Medulla oblongata (tissue), 1 donor: ENCODE data around the gene IMMP2L.

ENCODE experiments used
- DNase-seq: peaks from one replicate; pipeline ENCODE4 v3.0.0-alpha.2; 2015; ENCODE audit errors: extremely low spot score

IMMP2L gene

DNA sequence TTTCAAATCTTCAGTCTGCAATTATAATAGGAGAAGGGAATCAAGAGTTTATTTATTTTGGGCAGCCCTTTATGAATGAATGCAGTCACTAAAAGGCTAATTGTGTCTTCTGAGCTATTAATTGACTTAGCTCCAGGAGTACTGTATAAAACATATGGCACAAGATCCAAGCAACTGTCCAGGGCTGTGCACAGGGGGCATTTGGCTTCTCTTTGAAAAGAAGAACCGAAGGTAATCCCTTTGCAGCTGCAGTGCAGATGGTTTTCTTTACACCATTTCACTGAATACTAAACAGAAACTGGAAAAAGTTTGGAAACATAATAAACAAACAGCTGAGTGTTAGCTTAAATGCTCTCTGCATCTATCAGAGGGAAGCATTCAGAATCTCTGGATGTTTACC lies 753.9 kb downstream of the IMMP2L start:
- no peak for DNase-seq

DNA sequence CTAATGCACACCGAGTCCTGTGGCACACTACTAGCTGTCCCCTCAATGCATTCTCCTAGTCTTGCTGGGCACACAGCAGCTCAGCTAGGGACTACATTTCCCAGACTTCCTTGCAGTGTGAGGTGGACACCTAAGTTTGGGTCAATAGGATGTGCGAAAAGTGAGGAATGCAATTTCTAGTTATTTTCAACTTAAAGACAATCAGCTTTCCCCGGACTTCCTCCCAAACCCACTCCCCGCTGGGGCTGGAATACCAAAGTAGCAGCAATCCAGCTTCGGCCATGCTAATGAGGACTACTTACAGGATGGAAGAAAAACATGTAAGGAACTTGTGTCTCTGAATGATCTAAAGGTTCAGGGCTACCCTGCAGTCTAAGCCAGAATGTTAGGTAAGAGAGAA lies 757.8 kb downstream of the IMMP2L start:
- DNase-seq, result no peak

DNA sequence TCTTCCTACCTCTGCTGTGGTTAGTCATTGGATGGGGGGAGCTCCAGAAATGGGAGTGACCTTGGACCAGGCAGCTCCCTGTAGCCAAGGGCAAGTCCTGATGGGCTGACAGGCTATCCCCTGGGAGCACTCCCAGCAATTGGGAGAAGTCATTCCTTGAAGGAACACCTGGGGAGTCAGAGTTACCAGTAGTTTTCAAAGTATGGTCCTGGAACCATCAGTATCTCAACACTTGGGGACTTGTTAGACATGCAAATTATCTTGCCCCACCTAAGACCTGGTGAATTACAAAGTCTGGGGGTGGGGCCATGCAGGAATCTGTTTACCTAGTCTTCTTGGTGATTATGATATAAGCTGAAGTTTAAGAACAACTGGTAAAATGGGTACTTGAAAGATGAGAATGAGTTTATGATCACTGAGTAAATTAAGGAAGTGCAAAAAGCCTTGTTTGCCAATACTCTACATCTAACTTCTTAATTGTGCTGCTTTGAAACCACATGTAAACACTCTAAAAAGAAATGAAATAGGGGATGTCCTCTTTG lies 758.6 kb downstream of the IMMP2L start:
- no peak for DNase-seq

DNA sequence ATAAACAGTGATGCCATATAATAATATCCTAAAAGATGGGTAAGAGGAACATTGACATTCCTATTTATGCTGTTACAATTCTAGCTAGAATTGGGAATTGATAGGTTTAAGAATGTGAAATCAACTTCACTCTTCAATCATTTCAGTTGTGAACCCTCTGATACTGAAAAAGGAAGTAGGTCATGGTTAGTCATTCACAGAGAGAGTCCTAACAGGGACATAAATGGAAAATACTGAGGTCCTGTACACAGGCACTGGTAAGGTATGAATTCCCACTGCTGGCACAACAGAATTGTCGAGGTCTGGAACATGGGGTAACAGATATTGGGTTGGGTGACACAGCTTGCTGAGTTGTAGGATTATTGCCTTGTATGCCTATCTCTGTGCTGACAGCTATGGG lies 760.8 kb downstream of the IMMP2L start:
- DNase-seq, result no peak

DNA sequence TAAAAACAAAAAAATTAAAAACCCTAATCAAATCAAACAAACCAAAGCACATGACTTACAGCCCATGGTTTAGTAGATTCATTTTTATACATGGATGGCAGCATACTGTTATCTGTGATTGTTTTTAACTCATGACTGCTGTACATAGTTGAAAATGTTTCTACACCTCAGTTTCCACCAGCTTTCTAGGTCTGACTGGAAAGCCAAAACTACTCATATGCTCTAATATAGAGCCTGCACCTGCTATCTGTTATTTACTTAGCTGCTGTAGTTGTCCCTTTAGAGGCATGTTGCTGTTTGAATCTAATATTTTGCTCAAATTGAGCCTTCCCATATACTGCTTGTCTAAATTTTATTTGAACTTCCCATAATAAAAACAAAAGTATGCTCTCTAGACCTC lies 761.3 kb downstream of the IMMP2L start:
- DNase-seq, result no peak

DNA sequence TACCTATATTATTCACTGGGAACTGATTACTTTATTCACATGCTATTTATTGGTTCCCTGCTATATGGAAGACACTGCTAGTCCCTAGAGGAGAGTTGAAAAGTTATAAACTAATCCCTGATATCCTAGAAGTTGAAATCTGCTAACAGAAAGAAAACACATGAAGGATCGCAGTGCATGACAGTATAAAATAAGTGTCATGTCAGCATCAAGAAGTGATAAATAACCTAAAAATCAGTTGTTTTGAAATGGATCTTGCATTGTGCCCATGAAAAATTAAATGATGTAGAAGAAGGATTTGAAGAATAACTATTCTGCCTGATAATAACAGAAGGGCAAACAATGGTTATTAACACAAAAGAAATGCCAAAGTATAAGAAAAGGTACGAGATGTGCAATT lies 764.6 kb downstream of the IMMP2L start:
- DNase-seq, result no peak

DNA sequence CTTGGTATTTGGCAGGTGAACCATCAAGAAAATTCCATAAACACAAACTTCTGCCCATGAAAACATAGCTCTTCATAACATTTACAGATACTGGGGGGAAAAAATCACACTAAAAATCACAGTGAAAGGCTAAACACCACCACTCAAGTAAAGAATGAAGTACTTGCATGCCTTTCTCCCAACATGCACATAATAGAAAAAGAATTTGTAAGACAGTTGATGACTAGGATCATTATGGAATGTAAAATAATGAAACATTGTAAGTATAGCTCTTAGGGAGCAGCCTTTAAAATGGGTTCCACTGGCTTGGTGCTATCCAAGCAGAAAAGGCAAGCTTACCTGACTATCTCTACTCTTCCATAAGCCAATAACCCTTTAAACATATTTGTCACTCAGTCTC lies 771.3 kb downstream of the IMMP2L start:
- DNase-seq, result no peak

DNA sequence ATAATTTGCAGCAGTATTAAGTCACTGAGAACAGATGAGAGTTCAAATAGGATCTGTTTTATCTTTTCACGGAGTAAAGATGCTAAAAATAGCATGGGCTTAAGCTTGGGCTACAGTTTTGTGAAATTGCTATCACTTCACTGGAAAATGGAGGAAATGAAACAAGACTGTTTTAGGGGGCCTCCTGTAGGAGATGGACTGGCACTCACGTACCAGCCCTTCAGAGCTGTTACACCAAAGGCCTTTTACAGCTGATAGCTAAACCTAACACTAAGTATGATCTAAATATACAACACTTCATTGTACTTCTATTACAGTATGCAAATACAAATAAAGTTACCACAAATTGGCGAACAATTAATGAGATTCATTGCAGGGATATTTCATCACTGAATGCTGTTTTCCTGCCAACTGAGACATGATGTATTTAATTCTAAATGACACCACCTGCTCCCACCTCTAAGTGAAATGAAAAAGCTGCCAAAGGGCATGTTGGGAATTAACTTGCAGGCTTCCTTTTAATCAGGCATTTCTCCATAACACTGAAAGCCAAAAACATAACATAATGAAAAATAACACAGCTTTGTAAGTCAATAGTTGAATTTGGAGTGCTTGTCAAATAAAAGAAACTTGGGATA lies 775.8 kb downstream of the IMMP2L start:
- no peak for DNase-seq

DNA sequence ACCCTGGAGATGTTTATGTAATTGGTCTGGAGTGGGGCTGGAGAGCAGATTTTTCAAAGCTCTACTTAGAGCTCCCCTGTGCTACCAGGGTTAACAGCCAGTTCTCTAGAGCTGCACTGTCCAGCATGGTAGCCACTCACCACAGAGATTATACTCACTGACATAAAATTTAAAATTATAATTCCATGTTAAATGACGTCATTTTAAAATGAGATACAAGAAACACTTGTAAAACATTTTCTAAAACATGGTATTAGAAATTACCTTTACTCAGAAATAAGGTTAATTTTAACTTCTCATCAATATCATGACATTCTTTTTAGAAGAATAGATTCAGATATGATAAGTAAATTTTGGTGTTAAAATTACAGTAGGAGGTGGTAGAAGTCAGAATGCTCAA lies 777.5 kb downstream of the IMMP2L start:
- no peak for DNase-seq

DNA sequence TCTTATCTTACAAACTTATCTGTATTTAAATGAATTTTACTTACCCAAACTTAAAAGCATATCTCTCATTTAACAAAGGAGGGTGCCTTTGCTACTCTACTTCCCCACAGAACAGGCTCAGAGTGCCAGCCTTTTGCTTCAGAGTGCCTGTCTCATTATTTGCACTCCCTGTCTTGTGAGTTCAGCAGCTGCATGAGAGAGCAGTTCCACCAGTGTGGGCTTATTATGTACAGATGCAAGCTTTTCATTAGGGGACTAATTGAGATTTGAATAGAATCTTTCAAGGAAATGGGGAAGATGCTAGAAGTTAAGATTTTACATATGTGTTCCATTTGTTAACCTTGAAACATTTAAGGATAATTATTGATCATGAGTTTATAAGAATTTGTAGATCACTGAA lies 781.6 kb downstream of the IMMP2L start:
- no peak for DNase-seq

DNA sequence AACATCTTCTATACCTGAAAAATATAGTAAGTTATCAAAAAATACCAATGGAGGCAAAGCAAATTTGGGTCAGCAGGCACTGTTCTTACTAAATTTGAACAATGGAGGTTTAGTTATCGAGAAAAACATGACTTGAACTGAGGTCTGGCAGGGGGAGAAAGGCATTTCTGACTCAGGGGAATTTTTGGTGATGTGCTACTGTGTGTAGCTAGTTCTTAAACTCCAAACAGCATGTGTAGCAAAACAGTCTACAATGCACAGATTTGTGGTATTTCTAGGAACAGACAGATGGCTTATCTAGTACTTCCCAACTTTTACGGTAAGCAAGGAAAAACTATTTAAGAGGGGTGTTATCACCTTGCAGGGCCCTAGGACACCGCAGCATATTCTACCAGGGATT lies 783.0 kb downstream of the IMMP2L start:
- DNase-seq, result no peak

DNA sequence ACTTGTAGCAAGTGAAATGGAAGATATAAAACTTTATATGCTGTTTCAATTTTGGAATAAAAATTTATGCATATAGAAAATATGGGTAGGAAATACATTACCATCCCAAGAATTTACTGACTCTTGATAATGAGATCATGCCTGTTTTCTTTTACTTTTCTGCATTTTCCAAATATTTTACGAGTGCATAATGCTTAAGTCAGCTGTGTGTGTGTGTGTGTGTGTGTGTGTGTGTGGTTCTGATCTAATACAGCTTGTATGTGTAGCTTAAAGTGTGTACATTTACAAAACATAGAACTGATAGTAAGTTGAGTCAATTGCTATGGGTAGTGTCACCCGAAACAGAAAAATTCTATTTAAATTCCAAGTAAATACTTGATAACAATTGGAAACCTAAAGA lies 787.2 kb downstream of the IMMP2L start:
- no peak for DNase-seq

DNA sequence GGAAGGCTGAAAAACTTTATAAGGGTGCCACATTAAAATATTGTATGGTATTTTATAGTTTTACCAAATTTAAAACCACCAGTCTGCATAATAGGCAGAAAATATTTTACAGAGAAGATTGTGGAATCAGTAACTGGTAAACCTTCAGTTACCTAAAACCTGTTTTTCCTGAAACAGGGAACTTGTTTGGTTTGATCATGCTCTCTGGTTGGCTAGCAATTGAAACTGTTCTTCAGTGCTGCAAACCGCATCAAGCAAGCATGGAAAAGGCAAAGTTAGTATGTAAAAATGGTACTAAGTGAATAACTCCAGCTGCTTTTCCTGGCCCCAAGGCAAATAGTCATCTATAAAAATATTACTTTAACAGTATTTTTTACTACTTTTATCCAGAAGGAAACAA lies 788.2 kb downstream of the IMMP2L start:
- no peak for DNase-seq

DNA sequence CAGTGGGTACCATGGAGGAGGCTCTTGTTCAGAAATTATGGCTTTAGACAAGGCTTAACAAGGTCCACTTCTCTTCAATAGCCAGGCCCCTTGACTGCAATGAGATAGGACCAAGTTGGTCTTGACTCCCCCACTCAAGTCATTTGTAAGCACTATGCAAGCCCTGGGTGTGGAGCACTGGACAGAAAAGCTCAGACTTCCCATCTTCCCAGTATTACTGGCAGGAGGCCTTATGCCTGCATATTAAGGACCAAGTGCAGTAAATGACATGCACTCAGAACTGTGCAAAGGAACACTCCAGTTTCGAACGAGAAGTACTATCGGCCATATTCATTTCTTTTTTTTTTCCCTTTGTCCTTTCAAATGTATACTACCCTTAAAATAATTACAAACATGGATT lies 789.7 kb downstream of the IMMP2L start:
- no peak for DNase-seq

DNA sequence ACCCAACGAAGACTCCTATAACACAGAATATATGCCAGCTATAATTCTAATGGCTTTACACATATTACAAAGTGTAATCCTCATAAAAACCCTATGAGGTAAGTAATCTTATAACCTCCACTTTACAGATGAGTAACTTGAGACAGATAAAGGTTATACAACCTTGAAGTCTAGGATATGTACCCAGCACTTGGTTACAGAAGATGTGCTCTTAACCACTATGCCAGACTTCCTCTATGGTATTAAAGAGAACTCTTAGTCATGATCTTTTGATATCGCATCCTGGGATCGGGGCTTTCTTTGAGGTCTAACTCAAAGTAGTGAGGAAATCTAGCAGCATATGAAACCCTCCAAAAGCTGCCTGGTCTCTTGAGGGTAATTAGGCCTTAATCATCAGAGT lies 790.6 kb downstream of the IMMP2L start:
- no peak for DNase-seq

DNA sequence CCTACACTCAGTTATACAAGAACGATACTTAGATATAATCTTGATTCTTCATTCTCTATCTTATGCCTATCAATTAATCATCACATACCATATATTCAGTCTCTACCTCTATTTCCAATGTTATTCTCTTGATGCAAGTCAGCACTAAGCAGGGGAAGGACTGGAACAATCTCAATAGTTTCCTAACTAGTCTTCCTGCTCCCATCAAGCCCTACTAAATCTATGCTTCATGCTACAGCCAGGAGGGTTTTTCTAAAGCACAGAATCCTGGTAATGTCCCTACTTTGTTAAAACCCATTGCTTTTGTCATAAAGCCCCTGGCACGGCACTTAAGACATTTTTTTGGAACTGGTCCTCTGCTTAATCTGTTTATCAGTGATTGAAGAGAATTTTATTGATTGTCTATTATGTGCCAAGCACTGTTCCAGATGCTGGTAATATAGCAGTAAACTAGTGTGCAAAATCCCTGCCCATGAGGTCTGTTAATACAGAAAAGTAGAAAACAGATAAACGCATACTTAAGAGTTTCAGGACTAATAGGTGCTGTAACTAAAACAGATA lies 794.7 kb downstream of the IMMP2L start:
- no peak for DNase-seq

DNA sequence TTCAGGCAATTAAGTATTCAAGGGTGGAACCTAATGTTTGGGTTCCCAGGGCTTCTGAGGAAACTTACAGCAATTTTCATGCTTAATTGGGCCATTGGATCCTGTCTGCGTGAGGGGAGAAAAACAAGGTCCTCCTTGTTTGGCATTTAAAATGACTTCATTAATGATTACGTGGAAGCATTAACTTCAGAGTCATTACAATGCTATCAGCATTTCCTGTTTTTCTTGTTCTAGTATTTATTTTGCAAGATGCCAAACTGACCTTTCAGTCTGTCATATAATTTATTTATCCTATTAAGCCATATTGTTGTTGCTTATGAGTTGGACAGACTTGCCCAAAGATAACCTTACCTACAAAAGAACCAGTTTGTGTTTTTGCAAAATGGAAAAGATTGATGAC lies 795.4 kb downstream of the IMMP2L start:
- DNase-seq, result no peak

DNA sequence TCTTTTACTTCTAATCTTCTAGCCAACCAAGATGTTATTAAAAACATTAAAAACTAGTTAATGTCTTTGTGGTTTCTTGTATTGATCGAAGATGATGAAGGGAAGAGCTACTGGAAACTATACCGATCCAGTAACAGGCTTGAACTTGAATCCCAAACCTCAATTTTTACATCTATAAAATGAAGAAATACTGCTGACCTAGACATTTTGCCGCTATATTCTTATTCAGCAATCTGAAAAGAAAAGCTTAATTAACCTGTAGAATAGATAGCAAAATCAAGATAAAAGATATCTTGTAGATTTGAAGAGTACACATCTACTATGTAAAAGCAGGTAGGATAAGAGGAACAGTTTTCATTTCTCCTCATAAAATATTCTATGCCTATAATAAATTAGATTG lies 797.4 kb downstream of the IMMP2L start:
- DNase-seq, result no peak

DNA sequence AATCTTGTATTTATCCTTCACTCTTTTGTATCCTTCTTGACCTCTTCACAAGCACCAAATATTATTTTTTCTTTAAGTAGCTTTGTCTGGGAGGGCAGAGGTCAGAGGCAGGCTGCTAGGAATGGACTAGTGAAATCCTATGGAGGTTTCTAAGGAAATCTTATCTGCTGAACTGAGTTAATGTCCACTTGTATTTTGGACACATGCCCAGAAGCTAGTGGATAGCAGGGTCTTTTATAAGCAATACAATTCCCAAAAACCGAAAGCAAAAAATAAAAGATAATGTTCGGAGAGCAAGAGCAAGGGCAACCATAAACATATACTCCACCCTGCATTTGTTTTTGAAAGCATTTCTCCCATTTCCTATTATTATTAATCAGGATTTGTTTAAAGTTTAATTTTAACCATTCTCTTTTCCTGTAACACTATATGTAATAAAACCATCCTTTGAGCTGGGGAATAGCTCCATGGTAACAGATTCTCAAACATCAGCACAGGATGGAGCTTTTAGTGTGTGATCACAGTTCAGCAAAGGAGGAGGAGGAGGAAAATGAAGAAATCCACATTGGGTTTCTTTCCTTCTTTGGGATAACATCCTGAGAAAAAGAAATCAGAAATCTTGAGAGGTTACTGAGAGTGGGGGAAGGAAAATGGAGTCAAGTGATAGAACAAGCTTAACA lies 799.6 kb downstream of the IMMP2L start:
- no peak for DNase-seq

DNA sequence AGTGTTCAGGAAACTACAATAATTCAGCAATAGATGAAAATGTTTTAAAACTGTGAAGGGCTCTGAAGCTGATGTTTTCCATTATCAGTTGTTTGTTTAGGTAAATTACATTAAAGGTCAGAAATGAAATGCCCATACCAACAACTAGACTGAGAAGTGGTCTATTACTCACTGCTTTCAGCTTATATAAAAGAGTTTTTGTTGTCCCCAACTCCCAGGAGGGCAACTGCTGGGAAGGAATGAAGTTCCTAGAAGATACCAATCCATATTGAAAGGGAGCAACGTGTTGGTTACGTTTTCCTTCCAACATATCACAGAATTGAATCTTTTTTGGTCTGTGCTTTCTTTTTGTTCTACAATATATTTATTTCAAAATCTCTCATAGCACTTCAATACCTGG lies 802.0 kb downstream of the IMMP2L start:
- DNase-seq, result no peak

DNA sequence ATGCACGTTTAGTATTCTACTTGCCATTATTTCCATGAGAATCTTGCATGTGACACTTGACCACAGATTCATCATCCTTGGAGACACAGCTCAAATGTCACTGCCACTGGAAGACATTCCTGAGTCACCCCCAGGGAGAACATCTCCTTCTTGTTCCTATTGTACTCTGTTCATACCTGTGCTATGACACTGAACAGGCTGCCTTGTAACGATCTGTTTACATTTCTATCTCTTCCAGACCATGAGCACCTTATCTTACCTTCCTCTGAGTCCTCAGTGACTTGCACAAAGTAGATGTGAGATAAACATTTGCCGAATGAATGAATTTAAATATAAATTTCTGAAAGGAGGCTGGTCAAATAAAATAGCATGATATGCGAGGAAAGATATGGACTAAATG lies 803.2 kb downstream of the IMMP2L start:
- DNase-seq, result no peak

DNA sequence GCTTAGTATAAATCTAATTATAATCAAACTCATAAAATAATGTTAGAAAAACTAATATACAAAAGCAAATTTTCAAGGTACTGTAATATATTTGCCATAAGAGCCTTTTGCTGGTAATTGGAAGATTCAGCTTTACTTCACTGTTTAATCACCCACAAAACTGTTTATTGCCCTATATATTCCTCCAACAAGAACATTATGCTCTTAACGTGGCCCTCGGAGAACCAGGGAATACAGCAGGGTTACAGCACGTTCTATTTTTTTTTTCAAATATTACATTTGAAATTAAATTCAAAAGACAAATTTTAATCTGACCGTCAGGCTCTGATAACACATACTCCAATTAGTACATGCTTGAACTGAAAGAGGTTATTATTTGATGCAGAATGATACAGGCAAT lies 807.6 kb downstream of the IMMP2L start:
- DNase-seq, result no peak

DNA sequence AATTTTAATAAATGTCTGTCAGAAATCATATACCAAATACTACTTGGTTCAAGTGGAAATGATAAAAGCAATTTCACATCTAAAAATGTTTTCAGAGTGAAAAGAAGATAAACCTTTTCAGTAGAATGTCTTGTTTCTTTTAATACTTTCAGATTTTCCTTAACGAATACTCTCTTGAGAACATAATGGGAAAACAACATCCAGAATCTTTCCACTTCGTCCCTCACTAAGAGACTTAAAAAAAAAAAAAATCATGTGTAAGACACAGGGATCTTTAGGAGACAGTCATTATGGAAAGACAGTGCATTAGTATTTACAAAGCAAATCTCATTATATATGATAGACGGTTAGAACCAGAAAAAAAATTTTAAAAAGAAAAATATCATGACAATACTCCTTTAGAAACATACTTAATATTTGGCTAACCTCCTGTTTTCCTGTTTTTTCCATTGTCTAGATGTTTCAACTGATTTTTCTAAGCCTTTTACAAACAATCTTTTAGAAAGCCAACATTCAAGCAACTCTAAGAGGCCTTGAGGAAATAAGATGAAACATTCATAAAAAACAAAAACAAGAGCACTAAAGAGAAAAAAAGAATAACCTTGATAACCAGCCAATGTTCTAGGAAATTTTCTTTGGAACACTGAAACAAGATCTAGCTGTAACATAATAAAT lies 811.2 kb downstream of the IMMP2L start:
- DNase-seq, result no peak
